Epithelial cell of alveolus of lung (primary cell): ENCODE data around the gene NEFH. TPM values are rescaled to one million over a fixed set of nuclear protein-coding genes. Genes with fewer than 3 reads are reported as not detected.

Experiments
- total RNA-seq: library from RNA; depleted of rRNA; stranded (reverse); fragments of >200 nt; gene quantifications from 2 replicates; pipeline ENCODE4 v1.2.1, GENCODE V29; 2015

NEFH gene, protein sequence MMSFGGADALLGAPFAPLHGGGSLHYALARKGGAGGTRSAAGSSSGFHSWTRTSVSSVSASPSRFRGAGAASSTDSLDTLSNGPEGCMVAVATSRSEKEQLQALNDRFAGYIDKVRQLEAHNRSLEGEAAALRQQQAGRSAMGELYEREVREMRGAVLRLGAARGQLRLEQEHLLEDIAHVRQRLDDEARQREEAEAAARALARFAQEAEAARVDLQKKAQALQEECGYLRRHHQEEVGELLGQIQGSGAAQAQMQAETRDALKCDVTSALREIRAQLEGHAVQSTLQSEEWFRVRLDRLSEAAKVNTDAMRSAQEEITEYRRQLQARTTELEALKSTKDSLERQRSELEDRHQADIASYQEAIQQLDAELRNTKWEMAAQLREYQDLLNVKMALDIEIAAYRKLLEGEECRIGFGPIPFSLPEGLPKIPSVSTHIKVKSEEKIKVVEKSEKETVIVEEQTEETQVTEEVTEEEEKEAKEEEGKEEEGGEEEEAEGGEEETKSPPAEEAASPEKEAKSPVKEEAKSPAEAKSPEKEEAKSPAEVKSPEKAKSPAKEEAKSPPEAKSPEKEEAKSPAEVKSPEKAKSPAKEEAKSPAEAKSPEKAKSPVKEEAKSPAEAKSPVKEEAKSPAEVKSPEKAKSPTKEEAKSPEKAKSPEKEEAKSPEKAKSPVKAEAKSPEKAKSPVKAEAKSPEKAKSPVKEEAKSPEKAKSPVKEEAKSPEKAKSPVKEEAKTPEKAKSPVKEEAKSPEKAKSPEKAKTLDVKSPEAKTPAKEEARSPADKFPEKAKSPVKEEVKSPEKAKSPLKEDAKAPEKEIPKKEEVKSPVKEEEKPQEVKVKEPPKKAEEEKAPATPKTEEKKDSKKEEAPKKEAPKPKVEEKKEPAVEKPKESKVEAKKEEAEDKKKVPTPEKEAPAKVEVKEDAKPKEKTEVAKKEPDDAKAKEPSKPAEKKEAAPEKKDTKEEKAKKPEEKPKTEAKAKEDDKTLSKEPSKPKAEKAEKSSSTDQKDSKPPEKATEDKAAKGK
- 1.3 and 2.2 TPM in 2 replicates for total RNA-seq

DNA sequence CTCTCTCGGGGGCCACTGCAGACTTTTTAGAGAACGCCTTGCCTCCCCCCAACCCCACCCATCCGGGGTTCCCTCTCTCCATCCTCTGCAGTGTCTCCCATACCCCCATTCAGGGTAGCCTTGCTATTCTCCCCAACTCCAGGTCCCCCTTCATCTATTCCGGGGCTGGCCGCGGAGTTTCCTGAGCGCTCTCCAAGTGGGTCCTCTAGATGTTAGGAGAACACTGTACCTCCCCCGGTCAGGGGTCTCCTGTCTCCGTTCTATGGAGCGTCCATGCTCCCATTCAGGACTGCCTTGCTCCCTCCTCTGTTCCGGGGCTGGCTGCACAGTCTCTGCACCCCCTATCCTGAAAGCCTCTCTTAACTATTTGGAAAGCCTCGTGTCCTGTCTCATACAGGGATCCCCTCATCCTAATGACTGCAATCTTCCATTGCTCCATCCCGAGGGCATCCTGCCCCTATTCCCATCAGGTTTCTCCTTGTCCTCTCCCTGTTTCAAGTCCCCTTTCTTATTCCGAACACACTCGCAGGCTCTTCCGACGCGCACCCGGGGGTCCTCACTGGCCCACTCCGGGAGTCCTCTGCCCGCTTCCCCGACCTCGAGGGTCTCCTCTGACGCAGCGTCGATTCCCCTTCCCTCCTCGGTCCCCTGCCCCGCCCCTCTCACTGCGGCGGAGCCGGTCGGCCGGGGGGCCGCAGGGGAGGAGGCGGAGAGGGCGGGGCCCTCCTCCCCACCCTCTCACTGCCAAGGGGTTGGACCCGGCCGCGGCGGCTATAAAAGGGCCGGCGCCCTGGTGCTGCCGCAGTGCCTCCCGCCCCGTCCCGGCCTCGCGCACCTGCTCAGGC, at the start of gene NEFH:
NEFH (plus strand) TSS at position 802 of the 845 bp plus-strand sequence. CDS start 45 bp downstream, outside the sequence.

GRCh38 chr22:29438283-29438682, 41.7 kb upstream of the NEFH start, which contains the start of gene RFPL1:
TSS of gene RFPL1 (plus strand) at chr22:29438583.

Other genes starting within 250 kb of the NEFH start
- gene RHBDD3, start 212.2 kb upstream of the NEFH start, total RNA-seq: 25.3 and 50.1 TPM in 2 replicates
- gene EWSR1, start 211.9 kb upstream of the NEFH start, total RNA-seq: 173 and 183 TPM in 2 replicates
- 13.2 and 24.0 TPM in 2 replicates for gene GAS2L1, start 173.6 kb upstream of the NEFH start, total RNA-seq
- 0.56 TPM in 1 of 2 replicates, not detected in the other for gene RASL10A, start 164.5 kb upstream of the NEFH start, total RNA-seq
- gene AP1B1, start 91.6 kb upstream of the NEFH start, total RNA-seq: 36.2 and 63.7 TPM in 2 replicates
- gene RFPL1, start 41.6 kb upstream of the NEFH start, total RNA-seq: not detected in 2 replicates
- gene THOC5, start 73.5 kb downstream of the NEFH start, total RNA-seq: 29.1 and 40.3 TPM in 2 replicates
- gene NIPSNAP1, start 100.9 kb downstream of the NEFH start, total RNA-seq: 81.8 and 96.6 TPM in 2 replicates
- 34.5 and 64.0 TPM in 2 replicates for gene NF2, start 123.4 kb downstream of the NEFH start, total RNA-seq
- not detected in 2 replicates for gene CABP7, start 239.8 kb downstream of the NEFH start, total RNA-seq